GM18511 (cell line): Measurements from ENCODE around the gene WWOX.

Experiments
- ATAC-seq: cut with Tn5 transposase; IDR thresholded peaks from one replicate; pipeline ENCODE4 v1.9.1; 2021; ENCODE audit warnings: mild to moderate bottlenecking, moderate library complexity; ENCODE audit not compliant: unreplicated experiment

WWOX gene

DNA sequence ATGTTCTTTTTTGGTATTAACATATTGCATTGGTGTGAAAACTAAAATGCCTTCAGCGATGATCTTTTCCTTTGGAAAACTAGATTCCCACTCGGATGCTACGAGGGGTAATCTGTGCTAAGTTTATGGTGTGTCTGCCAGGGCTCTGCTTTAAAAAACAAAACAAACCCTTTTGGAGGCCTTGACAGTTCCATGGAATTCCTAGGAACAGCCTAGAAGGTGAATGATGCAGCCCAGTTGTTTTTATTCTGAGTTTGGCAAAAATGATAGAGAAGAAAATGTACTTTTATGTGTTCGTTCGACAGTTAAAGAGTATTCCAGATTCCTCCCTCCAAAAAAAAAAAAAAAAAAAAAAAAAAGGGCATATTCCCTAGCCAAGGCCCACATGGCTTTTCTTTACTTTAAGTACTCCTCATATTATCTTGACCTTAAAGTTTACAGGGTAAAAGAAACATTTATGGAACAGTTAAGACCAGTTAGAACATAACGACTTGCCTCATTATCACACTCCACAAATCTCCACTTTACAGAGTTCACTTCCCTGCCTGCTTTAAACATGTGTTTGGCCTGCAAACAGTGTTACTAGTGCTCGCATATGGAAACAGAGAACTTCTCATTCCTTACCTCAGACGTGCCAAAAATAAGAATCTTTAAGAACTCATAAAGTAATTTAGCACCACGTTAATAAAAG lies 159.1 kb downstream of the WWOX start:
- ATAC-seq: no peak

DNA sequence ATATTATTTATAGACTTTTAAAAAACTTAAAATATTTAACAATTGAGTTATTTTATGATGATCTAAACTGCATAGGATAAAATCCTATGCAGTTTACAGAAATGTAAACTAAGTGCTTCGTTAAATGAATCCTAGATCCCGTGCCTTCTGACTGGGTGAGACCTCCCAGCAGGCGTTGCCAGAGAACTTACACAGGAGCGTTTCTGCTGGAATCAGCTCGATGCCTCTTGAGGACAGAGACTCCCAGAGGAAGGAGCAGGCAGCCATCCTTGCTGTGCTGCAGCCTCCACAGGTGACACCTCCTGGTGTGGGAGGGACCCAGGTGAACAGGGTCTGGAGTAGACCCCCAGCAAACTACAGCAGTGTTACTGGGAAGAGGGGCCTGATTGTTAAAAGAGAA lies 160.4 kb downstream of the WWOX start:
- ATAC-seq: no peak

GRCh38 chr16:78264642-78265041 lies 165.2 kb downstream of the WWOX start:
- no peak for ATAC-seq

- no peak for ATAC-seq
Measured at GRCh38 chr16:78269256-78269655, 169.8 kb downstream of the WWOX start.

GRCh38 chr16:78271981-78272380 lies 172.5 kb downstream of the WWOX start:
- ATAC-seq: no peak

- no peak for ATAC-seq
Measured at GRCh38 chr16:78274771-78275170, 175.3 kb downstream of the WWOX start.

DNA sequence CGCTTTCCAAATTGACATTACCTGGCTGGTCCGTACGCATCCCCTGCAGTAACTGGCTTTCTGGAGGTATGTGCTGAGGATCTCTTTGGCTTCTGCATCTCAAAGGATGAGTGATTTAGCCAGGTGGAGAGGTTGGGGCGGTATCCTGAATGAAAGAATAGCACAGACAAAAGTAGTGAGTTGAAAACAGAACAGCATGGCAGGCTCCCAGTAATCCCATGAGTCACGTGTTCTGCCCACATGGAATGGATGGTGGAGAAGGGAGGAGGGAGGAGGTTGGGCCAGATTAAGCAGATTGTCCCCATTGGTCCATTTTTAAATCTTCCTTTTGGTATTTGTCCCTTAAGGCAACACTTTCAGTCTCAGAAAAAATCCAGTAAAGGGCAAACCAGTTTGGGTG lies 176.0 kb downstream of the WWOX start:
- ATAC-seq: no peak

DNA sequence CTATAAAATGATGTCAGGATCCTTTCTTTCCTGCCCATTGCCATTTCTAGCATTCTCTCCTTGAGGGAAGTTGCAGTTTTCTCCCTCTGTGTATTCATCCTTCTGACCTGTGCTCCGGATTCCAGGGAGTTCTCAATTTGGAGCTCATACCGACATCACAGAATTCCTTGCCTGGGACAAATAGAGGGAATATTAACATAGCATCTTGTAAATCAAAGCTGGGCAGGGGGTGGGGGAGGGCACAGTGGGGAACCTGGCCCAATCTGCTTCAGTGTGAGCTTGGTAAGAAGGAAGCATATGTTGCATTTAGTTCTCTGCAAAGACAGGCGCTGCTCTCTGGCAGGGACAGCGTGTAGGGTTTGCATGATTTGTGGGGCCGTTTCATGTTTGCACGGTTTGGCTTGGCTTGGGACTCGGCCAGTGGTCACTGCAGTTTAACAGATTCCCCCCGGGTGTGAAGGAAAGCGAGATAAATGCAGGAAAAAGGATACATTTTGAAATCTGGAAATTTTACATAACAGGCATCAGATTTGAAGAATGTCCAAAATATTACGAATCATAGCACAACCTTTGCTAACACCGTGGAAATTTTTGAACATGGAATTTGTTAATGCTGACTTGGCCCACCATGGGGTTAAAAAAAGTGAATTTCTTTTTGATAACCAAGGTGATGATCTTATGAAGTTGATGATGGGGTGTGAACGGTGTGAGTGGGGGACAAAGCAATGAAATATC lies 178.0 kb downstream of the WWOX start:
- ATAC-seq: no peak

DNA sequence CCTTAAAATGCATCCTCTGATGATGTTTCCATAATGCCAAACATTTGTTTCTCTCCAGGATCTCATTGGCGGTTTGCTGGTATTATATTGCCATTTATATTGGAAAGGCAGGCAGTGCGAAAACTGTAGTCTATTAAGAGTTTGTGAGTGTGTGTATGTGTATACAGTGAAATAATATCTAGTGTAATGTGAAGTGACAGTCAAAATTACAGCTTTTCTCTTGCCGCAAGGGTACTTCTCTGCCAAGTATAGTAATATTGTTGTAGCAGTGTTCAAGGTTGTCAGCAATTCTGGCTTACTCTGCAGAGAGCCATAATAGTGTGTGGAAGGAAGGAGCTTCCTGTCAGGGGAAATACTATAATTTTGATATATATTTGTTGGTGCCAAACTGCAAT lies 178.6 kb downstream of the WWOX start:
- no peak for ATAC-seq

DNA sequence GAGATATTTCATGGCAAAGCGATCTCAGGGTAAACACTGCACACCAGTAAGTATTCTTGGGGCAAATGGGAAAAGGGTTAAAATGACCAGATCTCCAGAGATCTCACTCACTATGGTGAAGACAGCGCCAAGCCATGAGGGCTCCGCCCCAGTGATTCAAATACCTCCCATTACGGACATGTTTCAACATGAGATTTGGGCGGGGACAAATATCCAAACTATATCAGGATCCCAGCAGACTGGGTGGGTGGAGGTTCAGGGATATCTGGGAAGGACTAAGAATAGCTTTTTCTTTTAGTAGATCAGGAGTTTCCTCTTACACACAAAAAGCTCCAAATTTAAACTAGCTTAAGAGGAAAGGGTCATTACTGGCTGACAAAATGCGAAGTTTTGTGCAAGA lies 181.7 kb downstream of the WWOX start:
- no peak for ATAC-seq

DNA sequence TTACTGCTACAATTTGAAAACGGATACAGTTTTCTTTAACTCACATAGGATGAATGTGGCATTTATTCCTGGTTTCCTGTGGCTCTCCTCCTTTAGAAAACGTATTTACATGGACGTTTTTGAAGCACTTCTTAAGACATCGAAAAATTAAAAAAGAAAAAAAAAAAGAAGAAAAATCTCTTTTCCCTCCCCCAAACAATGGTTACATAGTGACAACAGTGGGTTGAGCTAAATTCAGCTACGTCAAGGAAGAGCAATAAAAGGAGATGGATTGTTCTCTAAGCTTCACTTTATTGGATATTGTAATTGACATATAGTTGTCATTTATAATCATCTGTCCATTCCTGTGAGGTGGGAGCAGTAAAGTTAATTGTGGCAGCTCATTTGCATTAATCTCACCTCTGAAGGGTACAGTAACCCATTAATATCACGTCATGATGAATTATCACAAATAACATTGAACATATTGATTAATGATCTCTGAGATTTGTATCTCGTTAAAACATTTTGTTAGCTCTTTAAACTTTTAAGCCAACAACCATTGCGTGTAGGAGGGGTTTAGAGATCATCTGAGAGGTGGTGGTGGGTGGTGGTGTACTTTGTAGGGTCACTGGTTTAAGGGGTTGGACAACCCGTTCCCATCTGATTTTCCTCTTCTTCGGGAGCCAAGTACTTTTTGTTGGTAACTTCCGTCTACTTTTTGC lies 184.2 kb downstream of the WWOX start:
- ATAC-seq: no peak

DNA sequence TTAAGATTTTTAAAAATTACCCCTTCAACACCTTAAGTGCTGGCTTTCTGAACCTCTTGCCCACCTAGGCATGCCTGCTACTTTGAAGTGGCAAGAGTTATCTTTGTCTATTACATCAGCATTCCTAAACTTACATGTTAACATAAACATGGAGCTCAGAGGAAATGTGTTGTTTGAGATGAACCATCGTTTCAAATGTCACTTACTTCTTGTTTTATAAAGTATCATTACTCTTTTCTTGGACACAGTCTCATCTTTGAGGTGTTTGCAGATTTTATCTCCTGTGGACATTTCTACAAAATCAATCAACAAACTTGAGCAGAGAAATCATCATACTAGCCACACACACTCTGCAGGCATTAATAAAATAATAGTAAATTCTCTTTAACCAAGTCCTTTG lies 184.9 kb downstream of the WWOX start:
- ATAC-seq: no peak

- ATAC-seq: no peak
Measured at GRCh38 chr16:78284957-78285434, 185.5 kb downstream of the WWOX start.

GRCh38 chr16:78285437-78285922 lies 186.0 kb downstream of the WWOX start:
- no peak for ATAC-seq

DNA sequence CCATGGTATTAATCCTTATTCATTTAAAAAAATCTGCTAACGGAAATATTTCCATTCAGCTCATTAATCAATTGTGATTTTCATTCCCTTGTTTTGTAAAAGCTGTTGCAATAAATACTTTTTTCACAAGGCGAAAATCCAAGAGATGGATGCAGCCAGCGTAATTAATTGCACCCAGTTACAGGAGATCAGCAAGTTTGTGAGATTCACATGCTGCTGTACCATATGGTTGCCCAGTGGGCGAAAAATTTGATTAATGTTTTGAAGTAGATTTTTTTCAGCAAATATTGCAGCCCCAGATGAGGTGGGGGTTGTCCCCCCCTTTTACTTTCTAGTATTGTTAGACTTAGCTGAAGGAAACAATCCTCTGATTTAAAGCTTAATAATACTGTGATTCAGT lies 186.6 kb downstream of the WWOX start:
- ATAC-seq: no peak

GRCh38 chr16:78288888-78289287 lies 189.4 kb downstream of the WWOX start:
- ATAC-seq: no peak

GRCh38 chr16:78289373-78289772 lies 189.9 kb downstream of the WWOX start:
- no peak for ATAC-seq

DNA sequence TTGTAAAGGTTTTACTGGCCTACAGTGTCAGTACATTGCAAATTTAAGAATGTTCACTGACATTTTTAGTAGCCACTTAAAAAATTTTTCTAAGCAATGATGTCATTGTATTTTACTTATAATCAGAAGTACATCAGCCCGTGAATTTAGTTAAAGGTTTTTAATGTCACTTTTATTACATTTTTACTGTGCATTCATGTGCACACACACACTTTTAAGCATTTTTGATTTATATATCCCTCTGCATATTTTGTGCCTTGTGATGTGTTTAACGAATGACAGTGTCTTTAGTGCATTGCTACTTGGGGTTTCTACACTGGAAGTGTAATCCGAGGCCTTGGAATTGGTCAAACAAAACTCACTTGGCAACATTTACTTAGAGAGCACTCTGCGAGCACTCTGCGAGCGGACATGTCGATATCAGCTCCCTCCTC lies 190.4 kb downstream of the WWOX start:
- ATAC-seq: no peak

GRCh38 chr16:78290395-78290794 lies 190.9 kb downstream of the WWOX start:
- ATAC-seq: no peak

DNA sequence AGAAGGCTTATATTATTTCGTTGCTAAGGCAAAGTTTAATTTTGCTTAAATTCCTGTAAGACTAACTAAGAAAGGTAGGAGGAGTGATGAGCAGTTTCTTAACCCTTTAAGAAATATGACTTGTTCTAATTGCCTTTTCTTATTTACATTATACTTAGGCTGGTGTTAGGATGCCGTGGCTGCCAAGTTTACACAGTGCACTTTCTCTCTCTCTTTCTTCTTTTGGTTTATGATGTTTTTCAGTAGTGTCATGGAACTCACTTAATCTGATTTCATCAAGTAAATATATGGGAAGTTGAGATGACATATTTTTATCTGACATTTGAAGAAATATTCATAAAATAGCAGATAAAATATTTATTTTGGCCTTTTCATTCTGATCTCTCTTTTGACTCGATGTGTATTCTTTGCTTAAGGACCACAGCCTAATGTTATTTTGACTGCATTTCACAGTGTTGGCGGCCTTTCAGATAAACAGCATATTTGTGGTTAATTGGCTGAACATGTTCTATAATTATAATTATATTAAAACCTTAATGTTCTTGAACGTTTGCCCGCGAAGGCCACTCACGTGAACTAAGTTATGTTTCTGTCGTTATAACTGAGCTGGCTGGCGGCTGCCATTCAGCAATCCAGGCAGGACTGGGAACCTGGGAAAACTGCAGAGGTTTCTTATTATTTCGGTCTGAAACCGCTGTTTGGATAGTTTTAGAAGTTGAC lies 191.6 kb downstream of the WWOX start:
- ATAC-seq: no peak

GRCh38 chr16:78291604-78292003 lies 192.2 kb downstream of the WWOX start:
- no peak for ATAC-seq
